ENCODE data around the gene CDH4.

The CDH4 gene

DNA sequence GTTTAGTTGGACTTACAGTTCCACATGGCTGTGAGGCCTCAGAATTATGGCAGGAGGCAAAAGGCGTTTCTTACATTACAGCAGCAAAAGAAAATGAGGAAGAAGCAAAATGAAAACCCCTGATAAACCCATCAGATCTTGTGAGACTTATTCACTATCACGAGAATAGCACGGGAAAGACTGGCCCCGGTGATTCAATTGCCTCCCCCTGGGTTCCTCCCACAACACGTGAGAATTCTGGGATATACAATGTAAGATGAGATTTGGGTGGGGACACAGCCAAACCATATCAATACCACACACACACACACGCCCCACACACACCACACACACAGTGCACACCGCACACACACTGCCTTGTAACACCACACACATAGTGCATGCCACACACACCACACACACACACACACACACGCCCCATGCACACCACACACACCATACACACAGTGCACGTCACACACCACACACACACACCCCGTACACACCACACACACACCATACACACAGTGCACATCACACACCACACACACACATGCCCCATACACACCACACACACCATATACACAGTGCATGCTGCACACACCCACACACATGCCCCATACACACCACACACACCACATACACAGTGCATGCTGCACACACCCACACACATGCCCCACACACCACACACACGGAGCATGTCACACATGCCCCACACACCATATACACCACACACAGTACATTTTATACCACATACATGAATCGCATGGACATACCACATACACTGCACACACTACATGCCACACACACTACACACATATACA, 503.1 kb downstream of the CDH4 start:
- DNase-seq (ENCODE audit: low spot score) = no peak

DNA sequence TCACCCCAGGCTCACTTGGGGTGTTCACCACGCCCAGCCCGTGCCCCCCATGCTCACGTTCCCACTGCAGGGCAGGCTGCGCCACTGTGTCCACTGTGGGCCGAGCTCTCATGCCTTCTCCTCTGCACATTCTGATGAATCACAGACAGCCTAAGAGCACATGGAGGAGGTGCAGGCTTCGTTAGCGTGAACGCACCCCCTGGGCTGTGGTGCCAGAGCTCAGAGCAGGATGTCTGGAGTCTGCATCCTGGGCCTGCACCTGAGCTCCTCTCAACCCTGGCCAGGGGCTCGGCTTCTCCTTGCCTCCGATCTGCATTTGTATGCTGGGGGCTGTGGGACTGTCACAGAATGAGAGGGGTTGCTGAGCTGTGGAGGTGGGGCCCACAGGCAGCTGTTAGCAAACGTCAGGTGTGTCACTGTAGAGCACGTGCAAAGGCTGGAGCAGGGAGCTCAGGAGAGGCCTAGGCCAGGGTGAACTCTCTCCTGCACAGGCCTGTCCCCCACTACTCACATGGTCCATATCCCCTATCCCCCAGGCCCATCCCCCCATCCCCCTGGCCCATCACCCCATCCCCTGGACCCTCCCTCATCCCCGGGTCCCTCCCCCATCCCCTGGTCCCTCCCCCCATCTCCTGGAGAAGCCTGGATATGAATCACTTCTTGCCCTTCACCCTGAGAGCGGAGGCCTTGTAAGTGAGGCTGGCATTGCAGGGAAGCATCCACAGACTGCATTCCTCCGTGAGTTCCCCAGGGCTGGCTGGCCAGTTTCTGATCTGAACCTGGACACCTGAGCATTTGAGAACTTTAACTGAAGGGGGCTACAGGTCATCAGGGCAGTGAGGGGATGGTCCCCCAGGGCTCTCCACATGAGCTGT, 504.1 kb downstream of the CDH4 start:
- no peak for DNase-seq (ENCODE audit: low spot score)

DNA sequence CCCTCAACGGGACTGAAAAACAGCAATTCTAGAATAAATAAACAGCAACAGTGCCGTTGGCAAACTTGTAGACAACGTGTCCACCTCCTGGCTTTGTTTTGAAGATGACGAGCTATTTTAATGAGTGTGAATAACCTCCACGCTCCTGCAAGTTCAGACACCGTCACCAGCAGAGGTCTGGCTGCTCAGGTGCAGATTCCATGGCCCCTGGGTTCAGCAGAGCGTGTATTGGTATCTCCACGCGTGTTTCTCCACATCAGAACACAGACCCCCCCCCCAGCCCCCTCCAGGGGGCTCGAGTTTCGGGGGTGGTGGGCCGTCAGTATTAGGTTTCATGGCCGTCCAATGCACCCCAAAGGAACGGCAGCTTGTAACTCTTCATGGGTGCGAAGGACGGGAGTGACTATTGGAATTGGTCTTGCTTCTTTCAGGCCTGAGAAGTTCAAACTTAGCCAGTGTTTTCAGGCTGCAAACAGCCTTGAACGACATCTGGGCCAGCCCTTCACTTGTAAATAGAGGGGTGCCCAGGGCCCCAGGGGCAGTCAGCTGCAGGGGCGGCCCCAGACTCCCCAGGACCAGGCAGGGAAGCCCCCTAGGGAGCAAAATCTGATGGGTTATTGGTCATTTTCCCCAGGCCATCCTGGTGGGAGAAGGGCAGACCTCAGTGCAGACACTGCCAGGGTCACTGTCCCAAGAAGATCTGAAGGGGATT, 505.1 kb downstream of the CDH4 start:
- DNase-seq (ENCODE audit: low spot score) = no peak

DNA sequence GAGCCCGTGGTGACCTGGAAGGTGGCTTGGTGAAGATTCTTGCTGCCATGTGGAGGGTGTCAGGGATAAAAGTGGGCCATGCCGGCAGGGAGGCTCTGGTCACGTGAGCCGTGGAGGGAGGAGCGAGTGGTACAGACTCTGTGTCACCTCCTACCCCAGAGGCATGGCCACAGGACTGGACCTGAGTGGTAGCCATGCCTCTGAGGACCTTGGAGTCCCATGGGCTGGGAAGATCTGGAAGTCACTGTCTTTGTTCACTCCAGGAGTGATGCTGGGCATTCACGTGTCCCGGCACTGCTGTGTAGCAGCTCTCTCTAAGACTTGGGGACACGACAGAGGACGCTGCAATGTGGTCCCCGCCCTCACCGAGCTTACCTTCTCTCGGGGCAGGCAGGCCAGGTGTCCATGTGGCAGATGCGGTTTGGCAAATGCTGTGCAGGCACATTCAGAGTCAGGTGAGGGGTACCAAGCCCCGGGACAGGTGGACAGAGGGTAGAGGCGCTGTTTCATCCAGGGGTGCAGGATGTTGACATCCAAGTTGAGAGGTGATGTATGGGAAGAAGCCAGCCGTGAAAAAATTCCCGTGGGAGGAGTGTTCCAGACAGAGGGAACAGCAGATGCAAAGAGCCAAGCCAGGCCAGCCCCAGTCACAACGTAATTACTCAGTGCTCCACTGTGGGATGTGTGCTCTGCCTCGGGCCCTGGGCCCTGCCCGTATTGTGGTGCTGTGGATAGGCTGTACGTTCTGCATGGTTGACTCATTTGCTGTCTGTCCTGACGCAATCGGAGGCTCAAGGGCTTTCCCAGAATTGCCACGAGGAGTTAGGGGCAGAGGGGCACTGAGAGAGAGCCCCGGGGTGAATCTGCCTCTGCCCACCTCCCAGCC, 505.9 kb downstream of the CDH4 start:
- DNase-seq (ENCODE audit: low spot score) = no peak

DNA sequence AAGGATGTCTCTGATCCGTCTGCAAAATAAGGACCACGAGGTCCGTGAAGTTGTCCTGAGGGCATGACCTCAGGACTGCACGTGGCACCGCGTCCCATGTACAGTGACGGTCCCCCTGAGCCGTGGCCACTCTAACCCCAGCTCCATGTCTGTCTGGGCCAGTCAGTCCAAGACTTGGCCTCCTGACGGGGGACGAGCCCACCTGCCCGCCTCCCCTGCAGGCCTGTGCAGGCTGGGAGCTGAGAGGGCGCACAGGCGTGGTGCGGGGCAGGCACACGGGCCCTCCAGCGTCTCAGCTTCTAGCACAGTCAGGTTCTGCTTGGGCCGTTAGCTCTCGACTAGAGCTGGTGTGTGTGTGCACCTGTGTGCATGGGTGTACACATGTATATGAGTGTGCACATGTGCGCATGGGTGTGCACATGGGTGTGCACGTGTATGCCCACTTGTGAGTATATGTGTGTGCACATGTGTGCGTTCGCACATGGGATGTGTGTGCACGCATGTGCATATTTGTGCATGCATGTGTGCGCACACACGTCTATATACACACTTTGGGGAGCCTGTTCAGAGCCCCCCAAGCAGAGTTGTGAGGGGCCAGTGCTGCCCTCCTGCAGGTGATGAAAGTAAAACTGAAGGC, 506.6 kb downstream of the CDH4 start:
- DNase-seq (ENCODE audit: low spot score) = no peak

DNA sequence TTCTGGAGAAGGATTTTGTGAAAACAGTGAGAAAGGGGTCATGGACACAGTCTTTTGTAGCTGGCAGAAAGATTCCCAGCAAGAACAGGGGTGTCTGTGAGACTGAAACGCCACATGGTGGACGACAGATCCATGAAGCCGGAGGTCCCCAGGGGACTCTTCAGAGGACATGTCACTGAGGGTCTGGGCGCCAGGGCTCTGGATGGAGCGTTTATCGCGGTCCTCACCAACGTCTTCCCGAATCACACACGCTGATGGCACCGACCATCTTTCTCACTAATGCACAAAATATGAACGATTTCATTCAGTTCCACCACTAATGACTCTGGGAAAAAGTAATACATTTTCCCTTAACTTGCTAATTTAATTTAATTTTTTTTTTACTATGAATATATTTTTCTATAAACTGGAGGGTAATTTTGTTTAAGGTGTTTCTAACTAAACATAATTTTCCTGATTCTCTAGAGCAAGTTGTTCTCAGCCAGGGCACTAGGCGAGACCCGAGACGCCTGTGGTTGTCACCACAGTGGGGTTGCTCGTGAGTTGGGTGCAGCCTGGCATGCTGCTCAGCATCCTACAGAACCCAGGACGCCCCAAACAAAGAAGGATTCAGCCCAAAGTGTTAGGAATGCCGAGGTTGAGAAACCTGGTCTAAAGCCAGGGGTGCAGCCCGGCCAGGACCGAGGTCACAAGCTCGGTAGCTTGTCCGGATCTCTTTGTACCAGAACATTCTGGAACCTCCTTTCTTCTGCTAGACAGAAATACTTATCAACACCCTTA, 507.4 kb downstream of the CDH4 start:
- DNase-seq (ENCODE audit: low spot score) = no peak

DNA sequence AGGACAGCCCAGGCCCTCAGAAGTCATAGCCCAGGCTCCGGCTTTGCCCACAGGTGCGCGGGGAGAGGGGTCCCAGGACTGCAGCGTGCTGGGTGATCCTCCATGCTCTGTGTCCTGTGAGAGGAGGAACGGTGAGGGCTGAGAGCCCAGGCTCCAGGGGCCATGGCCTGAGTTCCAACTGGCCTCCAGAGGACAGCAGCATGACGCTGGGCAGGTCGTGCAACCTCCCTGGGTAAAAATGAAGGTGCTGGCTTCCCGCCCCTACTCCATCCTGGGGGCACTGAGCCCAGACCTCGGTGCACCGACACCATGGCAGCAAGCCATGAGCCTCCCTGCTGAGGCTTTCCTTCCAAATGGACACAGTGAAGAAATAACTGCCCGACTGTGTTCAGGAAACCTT, 508.3 kb downstream of the CDH4 start:
- DNase-seq (ENCODE audit: low spot score) = no peak

DNA sequence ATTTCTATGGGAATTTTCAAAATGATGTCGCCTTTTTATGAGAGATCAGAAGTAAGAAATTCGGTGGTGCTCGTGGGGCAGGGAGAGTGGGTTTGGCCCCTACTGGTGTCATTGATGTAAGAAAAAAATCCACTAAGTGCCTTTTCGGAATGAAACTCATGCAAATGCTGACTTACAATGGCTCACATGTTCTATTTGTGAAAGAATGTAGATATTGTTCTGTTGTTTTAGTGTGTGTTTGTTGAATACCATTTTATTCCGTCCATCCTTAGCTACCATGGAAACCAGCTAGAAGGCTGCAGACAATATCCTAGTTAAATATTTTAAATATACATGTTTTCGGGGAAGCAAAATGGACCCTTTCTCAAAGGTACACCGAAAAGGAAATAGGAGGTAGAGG, 508.7 kb downstream of the CDH4 start:
- DNase-seq (ENCODE audit: low spot score) = no peak

DNA sequence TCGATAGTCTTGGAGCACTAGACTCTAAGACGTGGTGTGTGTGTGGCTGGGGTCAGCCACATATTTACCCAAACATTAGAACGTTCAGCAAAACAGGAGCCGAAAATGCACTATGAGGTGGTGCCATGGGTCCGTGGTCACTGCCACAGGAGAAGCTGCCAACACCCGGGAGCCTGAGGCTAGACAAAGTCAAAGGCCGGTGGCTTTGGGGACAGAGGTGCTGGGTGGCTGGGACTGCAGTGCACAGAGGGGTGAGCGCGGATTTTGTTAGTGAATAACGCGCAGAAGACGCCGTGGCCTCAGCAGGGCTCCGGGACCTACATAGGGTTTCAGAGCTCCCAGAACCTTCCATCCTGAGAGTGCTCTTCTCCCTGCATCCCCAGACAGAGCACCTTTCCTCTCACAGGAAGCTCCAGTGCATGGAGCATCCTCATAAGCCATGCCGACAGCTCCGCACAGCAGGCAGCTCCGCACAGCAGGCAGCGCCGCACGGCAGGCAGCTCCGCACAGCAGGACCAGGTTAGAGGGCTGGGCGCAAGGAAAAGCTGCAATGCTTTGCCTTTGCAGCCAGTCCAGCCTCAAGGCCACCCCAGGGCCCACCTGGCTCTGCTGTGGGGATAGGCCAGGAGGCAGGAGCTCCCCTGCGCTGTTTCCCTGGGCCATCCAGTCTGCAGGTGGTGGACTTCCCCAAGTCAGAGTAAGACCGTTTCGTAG, 509.5 kb downstream of the CDH4 start:
- DNase-seq (ENCODE audit: low spot score) = no peak

DNA sequence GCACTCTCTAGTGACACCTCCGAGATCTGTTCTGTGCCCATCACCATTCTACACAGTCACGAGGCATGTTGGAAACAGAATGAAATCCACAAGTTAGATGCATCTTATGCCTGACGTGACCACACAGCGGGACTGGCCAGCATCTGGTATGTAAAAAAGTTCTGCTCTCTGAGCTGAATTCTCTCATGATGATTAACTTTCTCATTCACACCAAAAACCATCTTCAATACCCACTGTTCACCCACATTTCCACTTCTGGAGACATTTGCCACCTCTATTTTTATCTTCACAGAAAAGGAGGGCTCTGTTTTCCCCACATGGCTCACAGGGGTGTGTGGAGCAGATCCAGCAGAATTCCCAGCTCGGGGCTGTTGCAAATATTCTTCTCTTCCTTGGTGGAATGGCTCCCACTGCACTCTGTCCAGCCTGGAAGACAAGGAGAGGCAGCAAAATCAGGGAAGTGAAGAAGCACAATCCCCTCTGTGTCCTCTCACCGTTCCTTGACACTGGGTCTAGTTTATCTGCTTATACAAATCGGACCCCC, 510.2 kb downstream of the CDH4 start:
- DNase-seq (ENCODE audit: low spot score) = no peak

DNA sequence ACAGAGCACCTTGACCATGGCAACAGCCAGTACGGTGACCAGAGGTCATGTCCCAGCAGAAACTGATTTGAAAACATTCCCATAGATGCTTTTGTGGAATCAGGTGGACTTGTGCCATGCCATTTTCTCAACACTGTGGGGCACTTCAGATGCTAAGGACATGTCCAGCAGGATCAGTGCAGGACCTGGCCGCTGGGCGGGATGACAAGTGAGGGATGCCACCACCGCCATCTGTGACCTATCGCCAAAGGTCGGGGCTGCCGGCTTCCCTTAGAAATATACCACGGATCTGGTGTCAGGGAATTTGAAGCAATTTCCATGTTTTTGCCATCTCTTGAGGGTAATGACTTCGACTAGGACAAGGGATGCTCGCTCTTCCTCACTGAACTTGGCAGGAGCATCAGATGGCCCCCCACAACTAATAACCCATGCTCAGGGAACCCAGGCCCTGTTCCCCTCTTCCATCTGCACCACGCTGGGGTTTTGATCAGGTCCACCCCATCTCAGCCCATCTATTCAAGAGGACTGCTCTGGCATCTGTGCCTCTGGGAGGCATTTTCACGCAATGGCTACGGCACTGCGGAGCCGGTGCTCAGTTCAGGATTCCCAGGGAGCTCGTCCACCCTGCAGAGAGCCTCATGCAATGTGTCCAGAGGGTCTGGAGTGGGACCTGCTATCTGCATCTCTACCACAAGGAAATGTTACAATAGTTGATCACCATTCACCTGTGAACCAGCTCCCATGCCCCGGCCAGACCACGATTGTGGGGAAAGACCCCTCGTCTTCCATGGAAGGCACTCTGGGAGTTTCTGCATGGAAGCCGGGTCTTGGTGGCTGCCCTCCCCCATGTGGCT, 511.1 kb downstream of the CDH4 start:
- no peak for DNase-seq (ENCODE audit: low spot score)

DNA sequence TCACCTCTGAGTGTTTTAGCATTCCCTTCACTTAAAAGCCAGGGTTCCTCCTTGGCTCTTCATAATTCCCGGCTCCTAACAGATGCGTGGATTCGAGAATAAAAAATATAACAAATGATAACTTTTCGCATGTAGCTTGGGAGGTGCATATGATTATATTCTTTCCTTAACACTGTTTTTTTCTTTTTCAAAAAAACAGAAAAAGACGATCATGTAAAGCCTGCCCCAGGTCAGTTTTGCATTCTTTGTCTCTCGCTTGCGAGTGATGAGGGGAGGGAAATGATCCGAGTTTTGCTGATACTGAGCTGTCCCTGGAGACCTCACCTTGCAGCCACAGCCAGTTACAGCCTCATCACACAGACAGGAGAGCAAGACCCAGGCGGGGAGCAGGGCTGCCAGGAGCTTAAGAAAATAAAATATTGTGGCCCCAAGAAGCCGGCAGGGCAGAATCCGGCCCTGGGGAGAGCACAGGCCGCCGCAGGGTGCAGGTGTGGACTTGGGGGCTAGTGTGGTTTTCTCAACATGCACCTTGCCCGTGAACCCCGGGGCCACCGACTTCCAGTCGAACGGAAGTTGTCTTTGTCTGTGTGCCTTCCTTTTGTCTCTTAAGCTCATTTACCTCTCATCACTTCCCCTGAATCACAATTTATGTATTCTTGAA, 511.8 kb downstream of the CDH4 start:
- no peak for DNase-seq (ENCODE audit: low spot score)

DNA sequence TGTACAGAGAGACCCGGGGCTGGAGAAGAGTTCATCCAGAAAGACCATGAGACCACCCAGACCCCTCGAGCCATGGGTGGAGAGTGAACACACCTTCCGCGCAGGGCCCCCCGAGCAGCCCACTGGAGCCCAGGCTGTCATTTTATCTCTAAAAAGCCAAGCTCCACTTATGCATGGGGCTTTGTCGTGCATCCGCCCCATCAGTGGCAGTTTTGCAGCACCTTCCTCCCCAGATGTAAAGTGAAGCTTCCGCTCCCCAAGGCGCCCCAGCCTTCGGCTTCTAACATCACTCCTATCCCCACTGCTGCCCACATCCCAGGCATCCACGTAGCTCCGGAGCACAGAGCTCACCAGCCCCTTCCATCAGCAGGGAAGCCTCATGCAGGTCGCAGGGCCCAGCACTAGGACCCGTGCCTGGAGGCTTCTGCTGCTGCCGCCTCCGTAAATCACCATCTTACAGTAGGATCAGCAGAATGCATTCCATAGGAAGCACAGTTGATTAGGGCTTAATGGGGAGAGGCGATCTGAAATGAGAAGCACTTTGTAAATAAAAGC, 512.5 kb downstream of the CDH4 start:
- DNase-seq (ENCODE audit: low spot score) = no peak

DNA sequence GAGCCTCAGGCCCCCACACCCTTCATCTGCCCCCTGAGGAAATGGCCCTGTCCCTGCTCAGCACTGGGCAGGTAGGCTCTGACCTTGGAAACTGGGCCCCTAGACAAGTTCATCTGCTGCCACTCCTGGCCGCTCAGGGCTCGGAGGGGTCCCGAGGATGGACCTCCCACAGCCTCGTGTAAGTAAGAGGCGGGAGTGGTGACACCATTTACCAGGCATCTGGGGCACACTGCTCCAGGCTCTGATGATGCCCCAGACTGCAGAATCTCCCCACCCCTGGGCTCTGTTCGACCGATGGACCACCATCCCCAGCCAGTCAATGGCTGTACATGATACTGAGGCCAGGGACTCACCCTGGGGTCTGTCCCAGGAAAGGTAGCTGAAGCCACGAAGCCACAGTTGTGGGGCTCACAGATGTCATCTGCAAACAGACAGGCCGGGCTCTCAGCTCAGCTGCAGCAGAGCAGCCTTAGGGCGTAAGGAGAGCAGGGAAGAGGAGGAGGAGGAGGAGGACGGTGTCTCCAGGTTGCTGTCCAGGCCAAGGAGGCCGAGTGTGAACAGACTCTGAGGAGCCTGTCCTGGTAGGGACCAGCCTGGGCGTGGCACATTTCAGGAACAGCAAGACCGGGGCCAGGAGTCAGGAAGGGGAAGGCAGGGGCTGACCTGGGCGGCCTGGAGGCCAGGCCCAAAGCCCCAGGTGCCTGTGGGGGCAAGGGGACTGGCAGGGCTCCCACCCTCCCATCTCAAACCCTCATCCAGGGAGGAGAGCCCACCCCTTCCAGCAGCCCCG, 513.2 kb downstream of the CDH4 start:
- no peak for DNase-seq (ENCODE audit: low spot score)

DNA sequence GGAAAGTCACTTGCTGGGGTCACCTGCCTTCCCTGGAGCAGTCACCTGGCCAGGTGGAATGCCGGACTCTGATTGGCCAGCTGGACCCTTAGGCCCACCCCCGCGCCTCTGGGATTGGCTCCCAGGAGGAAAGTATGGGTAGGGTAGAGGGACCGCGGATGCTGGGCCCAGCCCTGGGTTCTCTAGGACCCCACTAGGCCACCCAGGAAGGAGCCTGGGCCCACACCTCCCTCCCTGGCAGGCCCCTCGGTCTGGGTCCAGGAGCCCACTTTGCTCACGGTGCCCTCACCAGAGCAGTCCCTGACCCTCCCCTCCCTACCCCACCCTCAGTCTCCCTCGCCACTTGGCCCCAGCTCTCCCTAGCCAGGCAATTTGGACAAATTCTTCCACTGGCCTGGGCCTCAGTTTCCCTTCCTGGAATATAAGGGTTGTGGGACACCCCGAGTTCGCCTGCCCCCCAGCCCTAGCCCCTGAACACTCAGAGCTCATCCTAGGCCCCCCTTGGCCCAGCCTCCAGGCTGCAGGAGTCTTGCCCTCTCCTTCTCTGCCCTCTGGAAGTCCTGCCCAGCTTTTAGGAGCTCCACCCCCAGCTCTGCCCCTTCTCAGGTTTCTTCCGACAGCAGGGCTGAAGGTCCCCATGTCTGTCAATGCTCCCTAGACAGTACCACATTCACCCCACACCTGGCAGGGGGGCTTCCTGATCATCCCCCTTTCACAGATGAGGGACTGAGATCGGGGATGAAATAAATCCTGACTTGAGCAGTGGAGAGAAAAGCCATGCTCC, 514.0 kb downstream of the CDH4 start:
- no peak for DNase-seq (ENCODE audit: low spot score)
